ENCODE results near the gene SAMD14. TPM values are rescaled to one million over a fixed set of nuclear protein-coding genes. Genes with fewer than 3 reads are reported as not detected.

SAMD14 gene
- total and polyA plus RNA-seq, 2 of the 4 experiments (the other 2 are of a cell fraction): 1.4 to 6.2 TPM

GRCh38 chr17:50150354-50151040 lies 20.5 kb upstream of the SAMD14 start, which contains the start of gene PPP1R9B:
TSS of gene PPP1R9B (minus strand) at chr17:50150677. CDS start at chr17:50150513, 164 bp downstream.
- Histone ChIP-seq H3K56ac (ENCODE audit: extremely low read depth, insufficient read depth, low read length) (peak within 1 kb of the TSS; percentile 79), H3K4ac (ENCODE audit: low read depth, low read length) (peak within 1 kb of the TSS; percentile 100), H2BK120ac (ENCODE audit: low read depth, low read length) (peak within 1 kb of the TSS; percentile 89), H4K5ac (ENCODE audit: low read depth, low read length) (peak within 1 kb of the TSS; percentile 90), H3K9ac (ENCODE audit: low read depth, low read length) (peak within 1 kb of the TSS; percentile 92), H3K27ac (ENCODE audit: insufficient read depth, low read length) (peak within 1 kb of the TSS; percentile 97), H3K9me1 (ENCODE audit: insufficient read depth, low read length) (peaks cover 4% of the 10 kb centered on the region; the same call in 1 of the 2 replicates), H3K4me1 (ENCODE audit: control insufficient read depth, insufficient read depth, low read length) (peaks cover 30% of the 10 kb centered on the region), H4K8ac (ENCODE audit: low read depth in 2 of 2, low read length in 2 of 2) (peak within 1 kb of the TSS; percentile 88 to 98), H3K79me1 (ENCODE audit: low read depth in 1 of 2, low read length in 2 of 2) (peaks cover 1 to 57% of the 10 kb centered on the region in 2 experiments; a peak in 3 of 4 replicates), H2BK15ac (ENCODE audit: low read depth, low read length) (peak within 1 kb of the TSS; percentile 90; the same call in 2 of the 3 replicates), H3K27me3 (ENCODE audit: control insufficient read depth, insufficient read depth, low read length) (no peaks in the 10 kb centered on the region), H3K36me3 (ENCODE audit: control insufficient read depth, insufficient read depth, low read length) (peaks cover 1% of the 10 kb centered on the region; the same call in 1 of the 2 replicates), H3K18ac (ENCODE audit: low read depth, low read length) (peak within 1 kb of the TSS; percentile 81), H2AK5ac (ENCODE audit: low read depth, low read length) (peak within 1 kb of the TSS; percentile 99), H3K23ac (ENCODE audit: low read depth, low read length) (peak within 1 kb of the TSS; percentile 97), H3K4me2 (ENCODE audit: low read depth, low read length) (peak within 1 kb of the TSS; percentile 97), H2BK5ac (ENCODE audit: low read depth, low read length, poor library complexity, severe bottlenecking) (peak within 1 kb of the TSS; percentile 94), H2AK9ac (replicated peaks; ENCODE audit: low read depth, low read length, poor library complexity) (peak within 1 kb of the TSS; percentile 97), H2AFZ (replicated peaks; ENCODE audit: low read length, poor library complexity) (peak within 1 kb of the TSS; percentile 84), H4K91ac (ENCODE audit: insufficient read depth, low read depth, low read length) (peak within 1 kb of the TSS; percentile 97), H3K14ac (replicated peaks; ENCODE audit: low read depth, low read length) (peak within 1 kb of the TSS; percentile 93), H3K9me3 (ENCODE audit: control insufficient read depth, insufficient read depth, low read length) (no peaks in the 10 kb centered on the region), H3K4me3 (ENCODE audit: insufficient read depth, low read depth, low read length) (peak within 1 kb of the TSS; percentile 86), H2BK20ac (ENCODE audit: low read depth, low read length) (peak within 1 kb of the TSS; percentile 64; the same call in 1 of the 2 replicates), H4K20me1 (ENCODE audit: insufficient read depth, low read length) (peaks cover 37% of the 10 kb centered on the region)
- in situ Hi-C loops (cut with MboI; ENCODE audit: low sequenced_read_pairs) (no loop called here), dilution Hi-C loops (cut with HindIII; ENCODE audit: low sequenced_read_pairs, unreplicated experiment) (no loop called here), intact Hi-C loops (cut with micrococcal nuclease) (loop anchor here (1.0 kb wide), 1 partner anchor 35 kb away; no protein-coding TSS in a partner anchor)
- ChIA-PET CTCF (interaction anchor here (0.5 to 0.8 kb wide), 2 partner anchors 10 to 11 kb away, joined by 3 read pairs; no protein-coding TSS in a partner anchor), POLR2A (ENCODE audit: unreplicated experiment) (interaction anchor here (0.5 to 0.8 kb wide), 2 partner anchors 24 to 116 kb away, joined by 3 to 4 read pairs; no protein-coding TSS in a partner anchor)
- DNase-seq: no peak
- ATAC-seq (ENCODE audit: low read depth): peak; percentile 0; the same call in 1 of the 2 replicates
- TSS peak; percentile 90 for BruUV-seq (replicated peaks)
- no peak for TF ChIP-seq BHLHE40 (IDR thresholded peaks at IDR 0.05; ENCODE audit: low read depth, low read length)
- no peak for TF ChIP-seq RFX5 (IDR thresholded peaks at IDR 0.05; ENCODE audit: low read depth, low read length)
- no peak for TF ChIP-seq NFE2L2 (IDR thresholded peaks at IDR 0.05; ENCODE audit: low read depth, low read length)
- no peak for TF ChIP-seq MAZ (IDR thresholded peaks at IDR 0.05; ENCODE audit: borderline replicate concordance, low read depth, low read length)
- TF ChIP-seq CTCF (conservative IDR thresholded peaks at IDR 0.05; ENCODE audit: low read depth, low read length): no peak
- TF ChIP-seq CHD1 (IDR thresholded peaks at IDR 0.05; ENCODE audit: low read depth, low read length): peak; percentile 65; the same call in 1 of the 2 replicates
- TF ChIP-seq SMC3 (IDR thresholded peaks at IDR 0.05; ENCODE audit: low read depth, low read length): no peak
- TF ChIP-seq MAFK (IDR thresholded peaks at IDR 0.05; ENCODE audit: low read depth, low read length): no peak
- 0% methylated on average over 19 of the region's 69 CpGs; no CpG with 5 or more reads in 1 of the 2 experiments for WGBS, 2 experiments (ENCODE audit: extremely low coverage in 2 of 2, insufficient read length in 1 of 2)
